CD14-positive monocyte (primary cell): ENCODE results near the gene SMC5. TPM values are rescaled to one million over a fixed set of nuclear protein-coding genes. Genes with fewer than 3 reads are reported as not detected.

Experiments
- DNase-seq, 3 donors: peaks; one replicate each; pipeline ENCODE4 v3.0.0-alpha.2; 2011 to 2022
- H2AFZ ChIP-seq: 2 replicates; pipeline ENCODE4 v1.6.0; 2012; ENCODE audit warnings: mild to moderate bottlenecking, low read depth, low read length, inconsistent platforms; ENCODE audit not compliant: insufficient read depth, poor library complexity, severe bottlenecking
- H3K27ac ChIP-seq, 2 donors: 1 replicate in 1 of 2; 2 replicates in 1 of 2; pipeline ENCODE4 v1.5.1; 2012 to 2013; ENCODE audit warnings: low read length in 2 of 2, control low read depth in 1 of 2, inconsistent platforms in 1 of 2, low read depth in 1 of 2, mild to moderate bottlenecking in 1 of 2
- H3K27me3 ChIP-seq, 2 donors: one replicate each; pipeline versions ENCODE4 v1.6.0 to v1.6.1; 2011 to 2013; ENCODE audit warnings: low read length in 2 of 2; ENCODE audit not compliant: control insufficient read depth in 2 of 2, insufficient read depth in 2 of 2
- H3K36me3 ChIP-seq, 2 donors: replicated peaks in 1 of 2; 1 replicate in 1 of 2; 2 replicates in 1 of 2; pipeline versions ENCODE4 v1.5.1 to v1.6.1; 2012 to 2013; ENCODE audit warnings: low read length in 2 of 2, control low read depth in 1 of 2, inconsistent platforms in 1 of 2, mild to moderate bottlenecking in 1 of 2; ENCODE audit not compliant: insufficient read depth in 2 of 2, control insufficient read depth in 1 of 2
- H3K4me1 ChIP-seq, 2 donors: 1 replicate in 1 of 2; 2 replicates in 1 of 2; pipeline versions ENCODE4 v1.5.1 to v1.6.1; 2012 to 2013; ENCODE audit warnings: low read length in 2 of 2, control low read depth in 1 of 2, inconsistent platforms in 1 of 2, mild to moderate bottlenecking in 1 of 2, moderate library complexity in 1 of 2; ENCODE audit not compliant: insufficient read depth in 2 of 2, control insufficient read depth in 1 of 2
- H3K4me2 ChIP-seq: replicated peaks from 2 replicates; pipeline ENCODE3; 2012; ENCODE audit warnings: low read length, moderate library complexity, mild to moderate bottlenecking; ENCODE audit not compliant: poor library complexity, severe bottlenecking; ENCODE audit errors: extremely low read depth
- H3K4me3 ChIP-seq, 3 experiments: fragments of 200-600 bp in 1 of 3; sonication (generic) in 1 of 3; replicated peaks in 1 of 3; 1 replicate in 2 of 3; 2 replicates in 1 of 3; pipeline ENCODE4 v1.5.1; 2011 to 2013; ENCODE audit warnings: low read length in 3 of 3, mild to moderate bottlenecking in 3 of 3, control low read depth in 2 of 3, low read depth in 2 of 3, inconsistent platforms in 1 of 3, moderate library complexity in 1 of 3
- H3K79me2 ChIP-seq: 2 replicates; pipeline ENCODE4 v1.6.0; 2012; ENCODE audit warnings: mild to moderate bottlenecking, control low read depth, inconsistent platforms, low read length, moderate library complexity; ENCODE audit not compliant: insufficient read depth
- H3K9ac ChIP-seq: 2 replicates; pipeline ENCODE4 v1.6.0; 2017; ENCODE audit warnings: low read length, mild to moderate bottlenecking; ENCODE audit not compliant: insufficient read depth, poor library complexity, severe bottlenecking
- H3K9me3 ChIP-seq, 2 donors: replicated peaks in 1 of 2; 1 replicate in 1 of 2; 2 replicates in 1 of 2; pipeline versions ENCODE4 v1.5.1 to v1.6.1; 2012 to 2013; ENCODE audit warnings: low read length in 2 of 2, control low read depth in 1 of 2; ENCODE audit not compliant: control insufficient read depth in 1 of 2, insufficient read depth in 1 of 2
- H4K20me1 ChIP-seq: 2 replicates; pipeline ENCODE4 v1.6.0; 2012; ENCODE audit warnings: mild to moderate bottlenecking, low read length, control low read depth, moderate library complexity; ENCODE audit not compliant: insufficient read depth
- H3K27ac Mint-ChIP-seq, 7 donors: one replicate each; pipeline ENCODE4 v1.8.0; 2020; ENCODE audit warnings: mild to moderate bottlenecking in 7 of 7, mixed read lengths in 7 of 7, moderate library complexity in 6 of 7, inconsistent platforms in 2 of 7
- H3K27me3 Mint-ChIP-seq, 3 donors: one replicate each; pipeline ENCODE4 v1.8.0; 2021 to 2022; ENCODE audit warnings: low read depth in 3 of 3, mild to moderate bottlenecking in 3 of 3, mixed read lengths in 3 of 3, moderate library complexity in 3 of 3, inconsistent platforms in 1 of 3
- H3K36me3 Mint-ChIP-seq, 2 donors: one replicate each; pipeline ENCODE4 v1.8.0; 2020; ENCODE audit warnings: mixed read lengths in 2 of 2, inconsistent platforms in 1 of 2, mild to moderate bottlenecking in 1 of 2
- H3K4me1 Mint-ChIP-seq: one replicate; pipeline ENCODE4 v1.8.0; 2020; ENCODE audit warnings: mild to moderate bottlenecking, mixed read lengths
- H3K4me3 Mint-ChIP-seq, 2 donors: one replicate each; pipeline ENCODE4 v1.8.0; 2020; ENCODE audit warnings: mild to moderate bottlenecking in 2 of 2, mixed read lengths in 2 of 2, moderate library complexity in 1 of 2
- H3K9me3 Mint-ChIP-seq, 7 donors: one replicate each; pipeline ENCODE4 v1.8.0; 2020 to 2022; ENCODE audit warnings: mixed read lengths in 7 of 7, mild to moderate bottlenecking in 6 of 7, moderate library complexity in 6 of 7, inconsistent platforms in 2 of 7
- CTCF ChIP-seq: fragments of 200-600 bp; IDR thresholded peaks from one replicate; pipeline ENCODE4 v1.8.0; 2022; ENCODE audit warnings: antibody characterized with exemption, mild to moderate bottlenecking
- WGBS: methylation state at CpG from one replicate; pipeline ENCODE4 v1.1.5; 2013; ENCODE audit warnings: missing lambda C conversion rate; ENCODE audit not compliant: insufficient coverage; 5-methylcytosine and 5-hydroxymethylcytosine counted together
- intact Hi-C, 2 donors: fragments of 100-400 bp; cut with micrococcal nuclease; formaldehyde crosslinking; loops; one replicate each; pipeline versions ENCODE4 v1.15.0 to v1.15.1; 2023
- polyA plus RNA-seq, 3 donors: library from polyadenylated mRNA; depleted of rRNA in 1 of 3; unstranded in 2 of 3; stranded (reverse) in 1 of 3; fragments of 300-500 nt in 2 of 3; fragments of >200 nt in 1 of 3; fragmentation: Illumina TruSeq in 2 of 3; gene quantifications; 1 replicate in 2 of 3; 2 replicates in 1 of 3; pipeline ENCODE4 v1.2.3, GENCODE V29; 2012 to 2021

SMC5 gene
- polyA plus RNA-seq, 3 donors: 4.9 to 13.6 (median 5.1) TPM

DNA sequence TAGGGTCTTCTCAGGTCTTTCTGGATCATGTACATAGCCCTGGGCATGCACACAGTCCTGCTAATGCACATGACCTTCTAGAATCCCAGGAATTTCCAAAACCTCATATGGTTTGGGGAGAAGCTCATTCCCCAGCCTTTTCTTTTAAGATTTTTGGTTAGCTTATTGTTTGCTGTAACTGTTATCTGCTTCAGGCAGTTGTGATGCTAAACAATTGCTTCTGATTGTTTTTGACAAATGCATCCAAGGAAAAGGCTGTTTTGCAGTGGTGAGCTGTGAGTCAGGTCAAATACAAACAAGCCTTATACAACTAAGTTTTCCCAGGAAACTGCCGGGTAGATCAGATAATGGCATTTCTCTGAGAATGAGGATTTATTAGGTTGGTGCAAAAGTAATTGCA lies 32.7 kb downstream of the SMC5 start:
- TF ChIP-seq CTCF: no peak
- Histone ChIP-seq H3K4me2 (no peak overlapping the region), H3K36me3 (peaks cover 49 to 85% of the 10 kb centered on the region in 2 donors), H3K27me3 (no peaks in the 10 kb centered on the region), H3K4me3 (no peak overlapping the region), H3K9ac (no peak overlapping the region), H2AFZ (no peak overlapping the region), H4K20me1 (peaks cover 24% of the 10 kb centered on the region), H3K79me2 (peaks cover 17% of the 10 kb centered on the region), H3K4me1 (no peaks in the 10 kb centered on the region), H3K27ac (no peak overlapping the region), H3K9me3 (no peaks in the 10 kb centered on the region)
- Mint-ChIP-seq H3K27ac (no peak overlapping the region), H3K4me1 (no peaks in the 10 kb centered on the region), H3K4me3 (no peak overlapping the region), H3K9me3 (peaks cover 0 to 6% (median 3%) of the 10 kb centered on the region in 7 donors), H3K27me3 (no peaks in the 10 kb centered on the region), H3K36me3 (peaks cover 66 to 76% of the 10 kb centered on the region in 2 donors)
- intact Hi-C loops: no loop called here
- no peak for DNase-seq
- no CpG with 5 or more reads among the region's 1 CpG for WGBS

- intact Hi-C loops: no loop called here
- H3K4me1 Mint-ChIP-seq: no peaks in the 10 kb centered on the region
- H2AFZ ChIP-seq: no peak overlapping the region
- no peak overlapping the region for H3K4me3 Mint-ChIP-seq
- H3K4me2 ChIP-seq: no peak overlapping the region
- no peak overlapping the region for H3K27ac ChIP-seq
- H3K9ac ChIP-seq: no peak overlapping the region
- no peaks in the 10 kb centered on the region for H3K27me3 Mint-ChIP-seq
- peaks cover 46 to 87% of the 10 kb centered on the region in 2 donors for H3K36me3 ChIP-seq
- H3K9me3 ChIP-seq: no peaks in the 10 kb centered on the region
- no peaks in the 10 kb centered on the region for H3K27me3 ChIP-seq
- peaks cover 24% of the 10 kb centered on the region for H4K20me1 ChIP-seq
- H3K4me1 ChIP-seq: no peaks in the 10 kb centered on the region
- peaks cover 17% of the 10 kb centered on the region for H3K79me2 ChIP-seq
- no peak overlapping the region for H3K4me3 ChIP-seq
- peaks cover 0 to 6% (median 3%) of the 10 kb centered on the region in 7 donors for H3K9me3 Mint-ChIP-seq
- no peak for DNase-seq
- no peak overlapping the region for H3K27ac Mint-ChIP-seq
- H3K36me3 Mint-ChIP-seq: peaks cover 60 to 70% of the 10 kb centered on the region in 2 donors
- no CpG with 5 or more reads among the region's 1 CpG for WGBS
- no peak for TF ChIP-seq CTCF
These were observed 33.5 kb downstream of the SMC5 start for GRCh38 chr9:70292253-70292652.
